ENCODE data around the gene GSG1L2.

DNA sequence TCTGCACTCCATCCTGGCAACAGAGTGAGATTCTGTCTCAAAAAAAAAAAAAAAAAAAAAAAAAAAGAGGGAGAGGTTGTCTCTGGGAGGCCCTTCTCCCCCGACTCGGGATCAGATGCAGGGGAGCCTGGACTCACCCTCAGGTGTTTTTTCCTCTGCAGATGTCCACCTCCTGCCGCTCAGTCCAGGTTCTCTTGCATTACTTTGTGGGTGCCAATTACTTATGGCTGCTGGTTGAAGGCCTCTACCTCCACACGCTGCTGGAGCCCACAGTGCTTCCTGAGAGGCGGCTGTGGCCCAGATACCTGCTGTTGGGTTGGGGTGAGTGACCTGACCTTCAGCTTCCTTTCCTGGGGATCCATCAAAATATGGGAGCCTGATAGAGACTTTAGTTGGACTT, 37.9 kb upstream of the GSG1L2 start:
- TF ChIP-seq EZH2phosphoT487 (IDR thresholded peaks at IDR 0.05; ENCODE audit: unreplicated experiment) (no peak), EZH2 (IDR thresholded peaks at IDR 0.05; ENCODE audit: low read depth, unreplicated experiment) (no peak), JUNB (IDR thresholded peaks at IDR 0.05; ENCODE audit: unreplicated experiment) (no peak), POLR2AphosphoS5 (IDR thresholded peaks at IDR 0.05; ENCODE audit: low read depth) (no peak), ZNF114 (CRISPR knock-in tag; IDR thresholded peaks at IDR 0.05) (no peak), NANOG (IDR thresholded peaks at IDR 0.05; ENCODE audit: borderline replicate concordance) (no peak), CREB1 (CRISPR knock-in tag; IDR thresholded peaks at IDR 0.05; ENCODE audit: low read depth) (no peak), ZNF331 (CRISPR knock-in tag; IDR thresholded peaks at IDR 0.05; ENCODE audit: low read depth) (no peak)
- TF ChIP-seq, protein P1, sequence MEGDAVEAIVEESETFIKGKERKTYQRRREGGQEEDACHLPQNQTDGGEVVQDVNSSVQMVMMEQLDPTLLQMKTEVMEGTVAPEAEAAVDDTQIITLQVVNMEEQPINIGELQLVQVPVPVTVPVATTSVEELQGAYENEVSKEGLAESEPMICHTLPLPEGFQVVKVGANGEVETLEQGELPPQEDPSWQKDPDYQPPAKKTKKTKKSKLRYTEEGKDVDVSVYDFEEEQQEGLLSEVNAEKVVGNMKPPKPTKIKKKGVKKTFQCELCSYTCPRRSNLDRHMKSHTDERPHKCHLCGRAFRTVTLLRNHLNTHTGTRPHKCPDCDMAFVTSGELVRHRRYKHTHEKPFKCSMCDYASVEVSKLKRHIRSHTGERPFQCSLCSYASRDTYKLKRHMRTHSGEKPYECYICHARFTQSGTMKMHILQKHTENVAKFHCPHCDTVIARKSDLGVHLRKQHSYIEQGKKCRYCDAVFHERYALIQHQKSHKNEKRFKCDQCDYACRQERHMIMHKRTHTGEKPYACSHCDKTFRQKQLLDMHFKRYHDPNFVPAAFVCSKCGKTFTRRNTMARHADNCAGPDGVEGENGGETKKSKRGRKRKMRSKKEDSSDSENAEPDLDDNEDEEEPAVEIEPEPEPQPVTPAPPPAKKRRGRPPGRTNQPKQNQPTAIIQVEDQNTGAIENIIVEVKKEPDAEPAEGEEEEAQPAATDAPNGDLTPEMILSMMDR (conservative IDR thresholded peaks at IDR 0.05; ENCODE audit: low read depth in 2 of 2) = no peak
- TF ChIP-seq, protein P2, sequence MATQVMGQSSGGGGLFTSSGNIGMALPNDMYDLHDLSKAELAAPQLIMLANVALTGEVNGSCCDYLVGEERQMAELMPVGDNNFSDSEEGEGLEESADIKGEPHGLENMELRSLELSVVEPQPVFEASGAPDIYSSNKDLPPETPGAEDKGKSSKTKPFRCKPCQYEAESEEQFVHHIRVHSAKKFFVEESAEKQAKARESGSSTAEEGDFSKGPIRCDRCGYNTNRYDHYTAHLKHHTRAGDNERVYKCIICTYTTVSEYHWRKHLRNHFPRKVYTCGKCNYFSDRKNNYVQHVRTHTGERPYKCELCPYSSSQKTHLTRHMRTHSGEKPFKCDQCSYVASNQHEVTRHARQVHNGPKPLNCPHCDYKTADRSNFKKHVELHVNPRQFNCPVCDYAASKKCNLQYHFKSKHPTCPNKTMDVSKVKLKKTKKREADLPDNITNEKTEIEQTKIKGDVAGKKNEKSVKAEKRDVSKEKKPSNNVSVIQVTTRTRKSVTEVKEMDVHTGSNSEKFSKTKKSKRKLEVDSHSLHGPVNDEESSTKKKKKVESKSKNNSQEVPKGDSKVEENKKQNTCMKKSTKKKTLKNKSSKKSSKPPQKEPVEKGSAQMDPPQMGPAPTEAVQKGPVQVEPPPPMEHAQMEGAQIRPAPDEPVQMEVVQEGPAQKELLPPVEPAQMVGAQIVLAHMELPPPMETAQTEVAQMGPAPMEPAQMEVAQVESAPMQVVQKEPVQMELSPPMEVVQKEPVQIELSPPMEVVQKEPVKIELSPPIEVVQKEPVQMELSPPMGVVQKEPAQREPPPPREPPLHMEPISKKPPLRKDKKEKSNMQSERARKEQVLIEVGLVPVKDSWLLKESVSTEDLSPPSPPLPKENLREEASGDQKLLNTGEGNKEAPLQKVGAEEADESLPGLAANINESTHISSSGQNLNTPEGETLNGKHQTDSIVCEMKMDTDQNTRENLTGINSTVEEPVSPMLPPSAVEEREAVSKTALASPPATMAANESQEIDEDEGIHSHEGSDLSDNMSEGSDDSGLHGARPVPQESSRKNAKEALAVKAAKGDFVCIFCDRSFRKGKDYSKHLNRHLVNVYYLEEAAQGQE (IDR thresholded peaks at IDR 0.05; ENCODE audit: unreplicated experiment) = no peak
- TF ChIP-seq, protein P3, sequence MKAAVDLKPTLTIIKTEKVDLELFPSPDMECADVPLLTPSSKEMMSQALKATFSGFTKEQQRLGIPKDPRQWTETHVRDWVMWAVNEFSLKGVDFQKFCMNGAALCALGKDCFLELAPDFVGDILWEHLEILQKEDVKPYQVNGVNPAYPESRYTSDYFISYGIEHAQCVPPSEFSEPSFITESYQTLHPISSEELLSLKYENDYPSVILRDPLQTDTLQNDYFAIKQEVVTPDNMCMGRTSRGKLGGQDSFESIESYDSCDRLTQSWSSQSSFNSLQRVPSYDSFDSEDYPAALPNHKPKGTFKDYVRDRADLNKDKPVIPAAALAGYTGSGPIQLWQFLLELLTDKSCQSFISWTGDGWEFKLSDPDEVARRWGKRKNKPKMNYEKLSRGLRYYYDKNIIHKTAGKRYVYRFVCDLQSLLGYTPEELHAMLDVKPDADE (IDR thresholded peaks at IDR 0.05) = no peak

Data from GM23338 (cell line).